Measurements from ENCODE around the gene SNRNP70.
A peak's percentile ranks its signal among the peaks of the same experiment; 100 is the strongest.
"Not testable (repeated sequence)": the region's sequence is repeated elsewhere in the genome, so short reads cannot be mapped to it uniquely, and the experiment has no call there.

SNRNP70 gene, protein sequence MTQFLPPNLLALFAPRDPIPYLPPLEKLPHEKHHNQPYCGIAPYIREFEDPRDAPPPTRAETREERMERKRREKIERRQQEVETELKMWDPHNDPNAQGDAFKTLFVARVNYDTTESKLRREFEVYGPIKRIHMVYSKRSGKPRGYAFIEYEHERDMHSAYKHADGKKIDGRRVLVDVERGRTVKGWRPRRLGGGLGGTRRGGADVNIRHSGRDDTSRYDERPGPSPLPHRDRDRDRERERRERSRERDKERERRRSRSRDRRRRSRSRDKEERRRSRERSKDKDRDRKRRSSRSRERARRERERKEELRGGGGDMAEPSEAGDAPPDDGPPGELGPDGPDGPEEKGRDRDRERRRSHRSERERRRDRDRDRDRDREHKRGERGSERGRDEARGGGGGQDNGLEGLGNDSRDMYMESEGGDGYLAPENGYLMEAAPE

DNA sequence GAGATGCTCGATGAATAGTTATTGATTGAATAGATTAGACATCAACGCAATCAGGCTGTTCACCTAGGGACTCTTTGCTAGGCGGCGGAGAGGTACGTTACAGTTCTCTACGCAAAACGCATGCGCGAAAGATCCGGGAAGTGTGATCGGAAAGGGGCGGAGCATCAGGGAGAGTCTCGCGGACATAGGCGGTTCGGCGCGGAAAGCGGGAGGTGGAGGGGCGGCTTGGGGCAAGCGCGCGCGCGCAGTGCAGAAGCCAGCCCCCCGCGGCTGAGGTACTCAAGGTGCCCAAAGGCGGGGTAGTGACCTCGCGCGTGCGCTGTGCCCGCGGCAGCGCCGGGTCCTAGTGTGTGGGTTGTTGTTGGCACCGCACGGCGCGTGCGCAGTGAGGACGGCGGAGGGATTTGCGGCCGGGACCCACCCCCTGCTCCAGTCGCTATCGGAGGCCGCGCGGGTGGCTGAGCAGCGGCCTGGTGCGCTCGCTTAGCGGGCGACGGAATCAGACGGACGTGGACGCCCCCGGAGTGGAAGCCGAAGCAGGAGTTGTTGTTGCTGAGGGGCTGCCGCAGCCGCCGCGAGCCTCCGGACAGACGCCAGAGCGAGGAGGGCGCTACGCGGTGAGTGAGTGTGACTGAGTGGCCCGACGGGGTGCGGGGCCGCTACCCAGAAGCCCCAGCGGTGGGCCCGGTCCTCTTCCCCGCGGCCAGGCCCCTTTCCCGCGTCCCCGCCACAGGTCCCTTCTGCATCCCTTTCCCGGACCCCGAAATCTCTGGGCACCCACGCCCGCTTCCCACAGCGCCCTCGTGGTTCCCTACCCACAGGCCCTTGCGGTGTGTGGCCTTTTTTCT is at the start of gene SNRNP70:
Gene SNRNP70, plus strand, starts transcription at position 432 of the 848 bp plus-strand sequence. CDS start 964 bp downstream, outside the sequence.
- peak; percentile 100 for DNase-seq

DNA sequence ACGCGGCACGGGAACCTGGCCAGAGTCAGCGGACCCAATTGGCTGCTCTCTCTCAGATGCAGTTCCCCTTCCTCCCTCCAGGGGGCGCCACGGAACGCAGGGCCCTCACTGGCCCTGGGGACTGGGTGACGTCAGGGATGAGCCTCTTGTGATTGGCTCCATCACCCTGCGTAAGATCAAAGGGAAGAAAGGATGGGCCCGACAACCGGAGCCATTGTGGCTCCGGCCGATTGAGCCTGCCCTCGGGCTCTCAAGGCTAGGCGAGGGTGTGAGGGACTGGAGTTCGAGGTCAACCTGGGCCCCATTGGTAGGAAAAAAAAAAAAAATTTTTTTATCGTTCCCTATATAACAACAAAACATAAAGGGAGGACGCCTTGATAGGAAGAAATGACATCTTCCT is 48.4 kb upstream of the SNRNP70 start, which contains the start of gene CGB1:
Gene CGB1, minus strand, starts transcription at position 81 of the 400 bp plus-strand sequence. CDS start 184 bp downstream, outside the sequence.
- peak; percentile 46 for DNase-seq

DNA sequence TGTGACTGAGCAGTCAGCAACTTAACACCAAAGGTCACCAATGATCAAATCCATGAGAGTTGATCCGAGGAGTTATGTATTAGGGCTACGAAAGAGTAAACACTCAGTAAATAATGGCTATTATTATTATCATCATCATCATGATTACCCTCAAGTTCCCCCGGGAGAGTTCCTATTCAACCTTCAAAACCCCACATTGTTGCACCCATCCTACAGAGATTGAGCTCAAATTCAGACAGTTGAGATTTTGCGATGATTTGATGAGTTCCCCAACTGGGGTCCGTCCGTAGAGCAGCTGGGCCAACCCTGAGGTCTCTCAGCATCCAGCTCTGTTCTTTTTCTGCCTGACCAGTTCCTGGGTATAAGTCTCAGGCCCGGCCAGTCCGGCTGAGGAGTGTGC is 47.1 kb upstream of the SNRNP70 start:
- DNase-seq, result not testable (repeated sequence)

DNA sequence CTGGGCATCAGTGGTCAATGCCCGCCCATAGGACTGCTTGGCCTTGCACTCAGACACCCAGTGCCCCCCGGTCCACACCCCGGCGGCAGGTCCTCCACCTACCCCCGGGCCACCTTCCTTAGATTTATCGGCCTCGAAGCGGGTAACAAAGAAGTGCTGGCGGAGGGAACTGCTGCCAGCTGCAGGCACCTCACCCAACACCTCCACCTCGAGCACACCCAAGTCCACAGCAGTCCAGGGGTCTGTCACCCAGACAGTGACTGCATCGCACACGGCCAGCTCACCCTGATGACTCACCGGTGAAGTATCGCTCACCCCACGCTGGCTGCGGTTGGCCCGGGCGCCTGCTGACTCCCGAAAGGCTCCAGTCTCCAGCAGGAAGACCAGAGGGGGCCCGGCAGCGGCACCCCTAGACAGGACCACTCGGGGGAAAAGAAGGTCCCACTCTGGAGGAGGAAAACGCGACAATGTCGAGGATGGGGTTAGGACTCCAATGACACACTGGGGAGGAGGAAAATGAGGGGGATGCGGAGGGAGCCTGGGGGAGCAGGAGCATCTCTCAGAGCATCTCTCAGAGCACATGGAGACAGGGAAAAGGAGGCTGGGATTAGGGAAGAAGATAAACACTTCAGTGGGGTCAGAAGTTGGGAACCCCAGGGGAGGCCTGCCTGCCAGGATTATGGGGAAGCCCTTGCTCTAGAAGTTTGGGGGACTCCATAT is 46.5 kb upstream of the SNRNP70 start:
- DNase-seq, result not testable (repeated sequence)

DNA sequence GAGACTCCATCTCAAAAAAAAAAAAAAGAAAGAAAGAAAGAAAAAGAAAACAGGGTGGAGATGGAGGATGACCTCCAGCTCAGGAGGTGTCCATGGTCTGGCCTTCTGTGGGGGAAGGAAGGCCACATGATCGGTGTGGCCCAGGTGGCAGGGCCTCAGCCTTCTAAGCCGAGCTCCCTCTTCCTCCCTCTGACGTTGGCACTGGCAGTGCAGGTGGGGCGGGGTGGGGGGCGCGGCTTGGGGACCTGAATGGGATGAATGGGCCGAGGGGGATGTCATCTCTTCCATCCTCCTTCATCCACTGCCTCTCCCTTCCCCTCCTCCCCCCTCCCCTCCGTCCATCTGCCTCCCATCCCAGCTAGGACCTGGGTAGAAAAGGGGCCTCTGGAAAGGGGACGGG is 45.5 kb upstream of the SNRNP70 start:
- DNase-seq, result not testable (repeated sequence)

DNA sequence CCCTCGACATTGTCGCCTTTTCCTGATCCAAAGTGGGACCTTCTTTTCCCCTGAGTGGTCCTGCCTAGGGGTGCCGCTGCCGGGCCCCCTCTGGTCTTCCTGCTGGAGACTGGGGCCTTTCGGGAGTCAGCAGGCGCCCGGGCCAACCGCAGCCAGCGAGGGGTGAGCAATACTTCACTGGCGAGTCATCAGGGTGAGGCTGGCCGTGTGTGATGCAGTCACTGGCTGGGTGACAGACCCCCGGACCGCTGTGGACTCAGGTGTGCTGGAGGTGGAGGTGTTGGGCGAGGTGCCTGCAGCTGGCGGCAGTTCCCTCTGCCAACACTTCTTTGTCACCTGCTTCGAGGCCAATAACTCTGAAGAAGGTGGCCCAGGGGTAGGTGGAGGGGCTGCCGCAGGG is 43.1 kb upstream of the SNRNP70 start:
- DNase-seq, result no peak

DNA sequence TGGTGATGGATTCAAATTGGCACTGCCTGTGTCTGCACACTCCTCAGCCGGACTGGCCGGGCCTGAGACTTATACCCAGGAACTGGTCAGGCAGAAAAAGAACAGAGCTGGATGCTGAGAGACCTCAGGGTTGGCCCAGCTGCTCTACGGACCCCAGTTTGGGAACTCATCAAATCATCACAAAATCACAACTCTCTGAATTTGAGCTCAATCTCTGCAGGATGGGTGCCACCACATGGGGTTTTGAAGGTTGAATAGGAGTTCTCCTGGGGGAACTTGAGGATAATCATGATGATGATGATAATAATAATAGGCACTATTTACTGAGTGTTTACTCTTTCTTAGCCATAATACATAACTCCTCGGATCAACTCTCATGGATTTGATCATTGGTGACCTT is 42.6 kb upstream of the SNRNP70 start:
- DNase-seq, result not testable (repeated sequence)

DNA sequence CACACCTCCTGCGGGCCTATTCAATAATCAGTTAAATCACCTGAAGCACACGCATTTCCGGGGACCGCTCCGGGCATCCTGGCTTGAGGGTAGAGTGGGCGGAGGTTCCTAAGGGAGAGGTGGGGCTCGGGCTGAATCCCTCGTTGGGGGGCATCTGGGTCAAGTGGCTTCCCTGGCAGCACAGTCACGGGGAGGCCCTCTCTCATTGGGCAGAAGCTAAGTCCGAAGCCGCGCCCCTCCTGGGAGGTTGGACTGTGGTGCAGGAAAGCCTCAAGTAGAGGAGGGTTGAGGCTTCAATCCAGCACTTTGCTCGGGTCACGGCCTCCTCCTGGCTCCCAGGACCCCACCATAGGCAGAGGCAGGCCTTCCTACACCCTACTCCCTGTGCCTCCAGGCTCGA is 41.7 kb upstream of the SNRNP70 start, which contains the start of gene CGB5:
Gene CGB5, plus strand, starts transcription at position 301 of the 400 bp plus-strand sequence. CDS start 362 bp downstream, outside the sequence.
- not testable (repeated sequence) for DNase-seq

DNA sequence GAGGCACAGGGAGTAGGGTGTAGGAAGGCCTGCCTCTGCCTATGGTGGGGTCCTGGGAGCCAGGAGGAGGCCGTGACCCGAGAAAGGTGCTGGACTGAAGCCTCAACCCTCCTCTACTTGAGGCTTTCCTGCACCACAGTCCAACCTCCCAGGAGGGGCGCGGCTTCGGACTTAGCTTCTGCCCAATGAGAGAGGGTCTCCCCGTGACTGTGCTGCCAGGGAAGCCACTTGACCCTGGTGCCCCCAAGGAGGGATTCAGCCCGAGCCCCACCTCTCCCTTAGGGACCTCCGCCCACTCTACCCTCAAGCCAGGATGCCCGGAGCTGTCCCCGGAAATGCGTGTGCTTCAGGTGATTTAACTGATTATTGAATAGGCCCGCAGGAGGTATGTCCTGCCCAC is 36.2 kb upstream of the SNRNP70 start, which contains the start of gene CGB8:
Gene CGB8, minus strand, starts transcription at position 101 of the 400 bp plus-strand sequence. CDS start 372 bp downstream, outside the sequence.
- DNase-seq, result not testable (repeated sequence)

DNA sequence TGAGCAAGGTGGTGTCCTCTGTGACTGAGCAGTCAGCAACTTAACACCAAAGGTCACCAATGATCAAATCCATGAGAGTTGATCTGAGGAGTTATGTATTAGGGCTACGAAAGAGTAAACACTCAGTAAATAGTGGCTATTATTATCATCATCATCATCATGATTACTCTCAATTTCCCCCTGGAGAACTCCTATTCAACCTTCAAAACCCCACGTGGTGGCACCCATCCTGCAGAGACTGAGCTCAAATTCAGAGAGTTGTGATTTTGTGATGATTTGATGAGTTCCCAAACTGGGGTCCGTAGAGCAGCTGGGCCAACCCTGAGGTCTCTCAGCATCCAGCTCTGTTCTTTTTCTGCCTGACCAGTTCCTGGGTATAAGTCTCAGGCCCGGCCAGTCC is 35.4 kb upstream of the SNRNP70 start:
- not testable (repeated sequence) for DNase-seq

DNA sequence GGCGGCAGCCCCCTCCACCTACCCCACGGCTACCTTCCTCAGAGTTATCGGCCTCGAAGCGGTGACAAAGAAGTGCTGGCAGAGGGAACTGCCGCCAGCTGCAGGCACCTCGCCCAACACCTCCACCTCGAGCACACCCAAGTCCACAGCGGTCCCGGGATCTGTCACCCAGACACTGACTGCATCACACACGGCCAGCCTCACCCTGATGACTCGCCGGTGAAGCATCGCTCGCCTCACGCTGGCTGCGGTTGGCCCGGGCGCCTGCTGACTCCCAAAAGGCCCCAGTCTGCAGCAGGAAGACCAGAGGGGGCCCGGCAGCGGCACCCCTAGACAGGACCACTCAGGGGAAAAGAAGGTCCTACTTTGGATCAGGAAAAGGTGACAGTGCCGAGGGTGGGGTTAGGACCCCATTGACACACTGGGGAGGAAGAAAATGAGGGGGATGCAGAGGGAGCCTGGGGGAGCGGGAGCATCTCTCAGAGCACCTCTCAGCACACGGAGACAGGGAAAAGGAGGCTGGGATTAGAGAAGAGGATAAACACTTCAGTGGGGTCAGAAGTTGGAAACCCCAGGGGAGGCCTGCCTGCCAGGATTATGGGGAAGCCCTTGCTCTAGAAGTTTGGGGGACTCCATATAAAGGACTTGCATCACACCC is 34.7 kb upstream of the SNRNP70 start:
- not testable (repeated sequence) for DNase-seq

DNA sequence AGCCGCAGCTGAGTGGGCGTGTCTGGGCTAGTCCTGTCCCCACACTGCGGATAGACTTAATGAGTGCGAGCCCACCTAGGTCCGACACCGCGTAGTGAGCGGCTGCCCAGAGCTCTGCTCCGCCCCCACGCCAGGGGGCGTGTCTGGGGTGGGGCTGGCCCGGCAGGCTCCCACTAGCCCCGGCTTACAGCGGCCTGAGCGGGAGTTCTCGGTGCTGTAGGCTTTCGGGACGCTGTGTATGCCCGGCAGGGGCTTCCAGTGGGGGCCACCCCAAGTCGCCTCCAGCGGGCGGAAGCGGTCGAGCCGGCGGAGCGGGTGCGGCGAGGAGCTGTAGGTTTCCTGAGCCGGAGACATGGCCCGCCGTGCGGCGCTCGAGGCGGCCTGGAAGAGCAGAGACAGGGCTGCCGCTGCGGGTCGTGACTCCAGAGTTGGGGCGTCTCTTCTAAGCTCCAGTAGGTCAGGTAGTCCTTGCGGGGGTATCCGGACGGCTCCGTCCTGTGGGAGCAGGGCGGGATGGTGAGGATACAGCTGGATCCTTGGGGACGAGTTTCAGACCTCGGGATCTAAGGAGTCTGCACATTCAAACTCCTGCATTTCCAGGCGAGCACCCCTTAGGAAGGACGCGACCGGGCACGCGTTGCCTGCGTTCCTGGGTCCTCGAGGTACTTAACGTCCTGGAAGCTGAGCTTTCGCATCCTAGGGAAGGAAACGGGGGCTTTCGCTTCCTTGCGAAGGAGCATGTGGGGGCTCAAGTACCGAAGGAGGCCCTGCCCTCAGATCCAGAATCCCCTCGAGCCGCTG is 28.9 kb upstream of the SNRNP70 start:
- peak; percentile 53 for DNase-seq

DNA sequence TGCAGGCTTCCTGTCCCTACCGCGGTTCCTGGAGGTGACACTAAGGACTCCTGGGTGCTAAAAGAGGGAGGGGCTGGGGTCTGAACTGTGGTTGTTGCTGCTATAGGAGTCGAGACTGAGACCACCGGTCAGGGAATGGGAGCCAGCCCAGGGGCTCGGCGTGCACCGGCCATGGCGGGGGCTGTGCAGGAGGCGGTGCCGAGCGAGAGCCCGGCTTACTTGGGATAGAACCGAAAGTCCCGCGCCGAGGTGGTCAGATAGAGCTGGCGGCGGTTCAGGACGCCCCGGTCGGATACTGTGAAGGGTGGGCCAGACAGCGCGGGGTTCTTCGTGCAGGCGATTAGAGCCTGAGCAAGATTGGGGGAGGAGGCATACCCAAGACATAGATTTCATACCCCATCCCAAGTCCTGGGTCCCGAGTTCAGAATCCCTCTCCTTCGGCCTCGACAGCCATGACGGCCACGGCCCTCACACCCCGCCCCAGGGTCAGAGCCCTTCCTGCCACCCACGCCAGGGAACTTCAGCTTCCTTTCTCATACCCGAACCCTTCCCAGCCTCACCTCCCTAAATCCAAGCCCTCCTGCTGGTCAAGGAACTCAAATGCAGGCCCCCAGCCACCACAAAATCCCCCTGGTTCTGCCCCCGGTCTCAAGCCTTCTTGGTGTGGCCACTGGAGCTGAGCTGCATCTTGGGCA is 28.2 kb upstream of the SNRNP70 start:
- not testable (repeated sequence) for DNase-seq

DNA sequence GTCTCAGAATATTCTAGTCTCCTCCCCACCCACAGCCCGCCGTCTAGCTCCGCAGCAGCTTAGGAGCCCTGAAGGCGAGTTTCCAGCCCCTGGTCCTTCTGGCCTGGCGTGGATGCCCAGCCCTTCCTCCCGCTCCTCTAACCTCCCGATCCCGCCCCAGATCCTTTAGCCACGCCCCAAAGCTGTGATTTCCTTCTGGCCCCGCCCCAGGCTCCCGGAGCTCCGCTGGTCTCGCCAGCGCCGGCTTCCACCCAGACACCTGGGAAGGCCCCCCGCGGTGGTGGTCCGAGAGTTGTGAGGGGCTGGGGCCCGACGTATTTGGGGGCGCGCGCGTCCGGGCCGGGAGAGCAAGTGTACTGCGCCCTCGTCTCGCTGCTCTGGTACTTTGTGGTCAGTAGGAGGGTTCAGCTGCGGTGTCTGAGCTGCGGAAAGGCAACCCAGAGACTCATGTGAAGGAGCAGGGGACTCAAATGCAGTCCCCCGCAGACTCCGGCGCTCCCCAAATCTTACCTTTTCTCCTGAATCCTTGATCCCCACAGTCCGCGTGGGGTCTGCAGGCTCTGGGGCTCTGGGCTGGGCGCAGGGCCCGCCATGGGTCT is 27.5 kb upstream of the SNRNP70 start, which contains the start of gene CGB7:
Gene CGB7, minus strand, starts transcription at position 114 of the 599 bp plus-strand sequence. CDS start 2,374 bp downstream, outside the sequence.
- DNase-seq, result peak; percentile 63

DNA sequence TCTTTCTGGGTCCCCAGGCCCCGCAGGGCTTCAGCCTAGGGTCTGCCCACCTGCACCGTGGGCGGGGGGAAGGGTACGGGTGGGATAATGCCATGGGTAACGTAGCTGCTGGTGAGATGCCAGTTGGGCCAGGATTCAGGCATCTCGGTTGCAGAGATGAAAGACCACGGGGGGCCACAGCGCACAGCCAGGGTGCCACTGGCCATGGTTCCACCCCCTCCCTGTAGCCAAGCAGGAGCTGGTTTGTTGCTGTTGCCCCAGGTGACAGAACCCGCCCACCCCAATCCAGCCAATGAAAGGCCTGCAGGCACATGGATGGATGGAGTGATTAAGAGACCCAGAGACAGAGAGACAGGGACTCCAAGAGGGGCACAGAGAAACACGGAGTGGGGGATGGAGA is 26.7 kb upstream of the SNRNP70 start:
- no peak for DNase-seq

DNA sequence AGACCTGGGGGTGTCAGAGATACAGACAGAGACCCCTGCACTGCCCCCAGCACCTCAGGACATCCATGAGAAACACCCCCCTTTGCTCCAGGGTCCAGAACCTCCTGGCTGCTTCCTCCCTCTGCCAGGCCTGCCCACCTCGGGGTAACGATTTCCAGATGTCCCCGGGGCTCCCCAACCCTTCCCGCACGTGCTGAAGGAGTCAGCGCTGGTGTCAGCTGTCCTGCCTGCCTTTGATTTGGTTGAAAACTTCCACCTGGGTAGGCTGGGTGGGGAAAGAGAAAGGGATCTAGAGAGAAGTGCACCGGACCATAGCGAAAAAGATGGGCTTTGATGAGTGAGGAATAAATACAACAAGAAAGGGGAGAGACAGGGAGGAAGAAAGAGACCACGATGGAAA is 26.2 kb upstream of the SNRNP70 start:
- no peak for DNase-seq

DNA sequence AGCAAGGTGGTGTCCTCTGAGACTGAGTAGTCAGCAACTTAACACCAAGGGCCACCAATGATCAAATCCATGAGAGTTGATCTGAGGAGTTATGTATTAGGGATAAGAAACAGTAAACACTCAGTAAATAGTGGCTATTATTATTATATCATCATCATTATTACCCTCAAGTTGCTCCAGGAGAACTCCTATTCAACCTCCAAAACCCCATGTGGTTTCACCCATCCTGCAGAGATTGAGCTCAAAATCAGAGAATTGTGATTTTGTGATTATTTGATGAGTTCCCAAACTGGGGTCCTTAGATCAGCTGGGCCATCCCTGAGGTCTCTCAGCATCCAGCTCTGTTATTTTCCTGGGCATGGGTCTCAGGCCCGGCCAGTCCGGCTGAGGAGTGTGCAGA is 24.3 kb upstream of the SNRNP70 start:
- no peak for DNase-seq

DNA sequence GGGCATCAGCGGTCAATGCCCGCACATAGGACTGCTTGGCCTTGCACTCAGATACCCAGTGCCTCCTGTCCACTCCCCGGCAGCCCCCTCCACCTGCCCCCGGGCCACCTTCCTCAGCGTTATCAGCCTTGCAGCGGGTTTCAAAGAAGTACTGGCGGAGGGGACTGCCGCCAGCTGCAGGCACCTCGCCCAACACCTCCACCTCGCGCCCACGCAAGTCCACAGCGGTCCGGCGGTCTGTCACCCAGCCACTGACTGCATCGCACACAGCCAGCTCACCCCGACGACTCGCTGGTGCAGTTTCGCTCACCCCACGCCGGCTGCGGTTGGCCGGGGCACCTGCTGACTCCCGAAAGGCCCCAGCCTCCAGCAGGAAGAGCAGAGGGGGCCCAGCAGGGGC is 23.8 kb upstream of the SNRNP70 start:
- no peak for DNase-seq

DNA sequence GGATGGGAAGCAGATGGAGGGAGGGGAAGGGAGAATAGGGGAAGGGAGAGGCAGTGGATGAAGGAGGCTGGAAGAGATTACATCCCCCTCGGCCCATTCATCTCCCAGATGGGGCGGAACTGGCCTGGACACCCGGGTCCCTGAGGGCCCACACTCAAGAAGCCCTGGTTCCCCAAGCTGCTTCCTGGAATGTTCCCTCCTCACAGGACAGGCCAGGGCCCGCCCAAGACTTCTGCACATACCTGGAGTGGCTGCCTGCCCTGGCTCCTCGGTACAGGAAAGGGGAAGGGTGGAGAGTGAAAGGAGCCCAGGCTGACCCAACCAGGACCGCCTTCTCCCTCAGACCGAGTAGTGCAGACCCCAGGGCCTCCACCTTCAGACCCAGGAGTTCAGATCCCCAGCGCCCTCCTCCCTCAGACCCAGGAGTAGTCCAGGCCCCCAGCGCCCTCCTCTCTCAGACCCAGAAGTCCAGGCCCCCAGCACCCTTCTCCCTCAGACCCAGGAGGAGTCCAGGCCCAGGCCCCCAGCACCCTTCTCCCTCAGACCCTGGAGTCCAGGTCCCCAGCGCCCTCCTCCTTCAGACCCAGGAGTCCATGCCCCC is 21.1 kb upstream of the SNRNP70 start:
- DNase-seq, result no peak

All from suppressor macrophage treated with lipopolysaccharide for 4 hours (primary cell).